K562 (cell line): ENCODE measurements around the gene ABCB9. TPM values are rescaled to one million over a fixed set of nuclear protein-coding genes. Genes with fewer than 3 reads are reported as not detected.

Source experiments
- ATAC-seq: fragments of 200-7000 bp; cut with Tn5 transposase; 3 replicates; pipeline ENCODE4 v1.9.1; 2020; ENCODE audit warnings: moderate library complexity
- BruUV-seq: library from RNA; stranded (reverse); fragments of 400-500 nt; replicated peaks from 2 replicates; lab custom pipeline; 2021; lab: Mats Ljungman, UMichigan
- CTCF ChIA-PET: fragments of 300-600 bp; formaldehyde crosslinking; extraction: SDS; loops from one replicate; lab custom pipeline; 2021; ENCODE audit warnings: low intra/inter-chr PET ratio; lab: Yijun Ruan, JAX
- POLR2A ChIA-PET: fragments of 300-600, 350-650 bp; sonication (Branson Sonifier 250); formaldehyde crosslinking; extraction: SDS; loops from one replicate; lab custom pipeline; 2021; ENCODE audit warnings: antibody characterized with exemption, inconsistent platforms; lab: Yijun Ruan, JAX
- DNase-seq, 4 experiments: peaks; one replicate each; pipeline versions ENCODE4 v3.0.0 to v3.0.0-alpha.2; 2011 to 2018; ENCODE audit warnings: low spot score in 3 of 4, mixed read lengths in 3 of 4; ENCODE audit errors: extremely low read depth in 1 of 4
- FAIRE-seq: peaks from 2 replicates; lab custom pipeline; 2011; peaks lifted over from hg19 to GRCh38; lab: Jason Lieb, UNC
- H2AFZ ChIP-seq: 2 replicates; pipeline ENCODE4 v1.6.0; 2011; ENCODE audit warnings: low read depth, low read length, control low read depth, inconsistent platforms
- H3K27ac ChIP-seq: fragments of 200-600 bp; 3 replicates; pipeline ENCODE4 v1.8.0; 2011; ENCODE audit warnings: low read depth, mild to moderate bottlenecking, control low read depth, inconsistent platforms, low read length, moderate library complexity, mixed read lengths; ENCODE audit errors: extremely low read depth
- H3K27me3 ChIP-seq, 2 experiments: fragments of 300-600 bp in 1 of 2; 2 replicates in 1 of 2; 3 replicates in 1 of 2; pipeline versions ENCODE4 v1.6.0 to v1.8.0; 2011; ENCODE audit warnings: inconsistent platforms in 2 of 2, low read length in 2 of 2, mild to moderate bottlenecking in 1 of 2, mixed read lengths in 1 of 2, moderate library complexity in 1 of 2; ENCODE audit not compliant: control insufficient read depth in 2 of 2, insufficient read depth in 2 of 2
- H3K36me3 ChIP-seq: fragments of 300-600 bp; 3 replicates; pipeline ENCODE4 v1.8.0; 2011; ENCODE audit warnings: mild to moderate bottlenecking, low read length, inconsistent platforms; ENCODE audit not compliant: control insufficient read depth, insufficient read depth
- H3K4me1 ChIP-seq, 2 experiments: fragments of 200-600 bp in 1 of 2; replicated peaks in 1 of 2; 2 replicates in 1 of 2; 3 replicates in 1 of 2; pipeline versions ENCODE4 v1.5.1 to v1.8.0; 2011; ENCODE audit warnings: inconsistent platforms in 2 of 2, low read length in 2 of 2, mild to moderate bottlenecking in 1 of 2, mixed read lengths in 1 of 2, moderate library complexity in 1 of 2; ENCODE audit not compliant: control insufficient read depth in 2 of 2, insufficient read depth in 2 of 2
- H3K4me2 ChIP-seq: 2 replicates; pipeline ENCODE4 v1.6.1; 2011; ENCODE audit warnings: low read length, control low read depth, inconsistent platforms, mixed read lengths; ENCODE audit not compliant: insufficient read depth
- H3K4me3 ChIP-seq: fragments of 200-600 bp; sonication (generic), shearing (Covaris generic); 2 replicates; pipeline ENCODE4 v1.5.1; 2016; ENCODE audit warnings: control low read depth, inconsistent platforms
- H3K79me2 ChIP-seq: fragments of 200-600 bp; 3 replicates; pipeline ENCODE4 v1.8.0; 2011; ENCODE audit warnings: low read length, inconsistent platforms; ENCODE audit not compliant: control insufficient read depth, insufficient read depth
- H3K9ac ChIP-seq, 2 experiments: 2 replicates each; pipeline versions ENCODE4 v1.6.0 to v1.6.1; 2011; ENCODE audit warnings: low read depth in 2 of 2, low read length in 2 of 2, control low read depth in 1 of 2, inconsistent platforms in 1 of 2, mild to moderate bottlenecking in 1 of 2, mixed read lengths in 1 of 2; ENCODE audit not compliant: insufficient read depth in 1 of 2
- H3K9me1 ChIP-seq: one replicate; pipeline ENCODE4 v1.6.0; 2011; ENCODE audit warnings: inconsistent platforms, mild to moderate bottlenecking, low read length, moderate library complexity; ENCODE audit not compliant: control insufficient read depth, insufficient read depth
- H3K9me3 ChIP-seq: replicated peaks from 2 replicates; pipeline ENCODE4 v1.5.1; 2011; ENCODE audit warnings: low read depth, low read length, inconsistent platforms; ENCODE audit not compliant: control insufficient read depth, insufficient read depth
- H4K20me1 ChIP-seq: replicated peaks from 2 replicates; pipeline ENCODE4 v1.6.1; 2011; ENCODE audit warnings: low read length, inconsistent platforms, mixed read lengths; ENCODE audit not compliant: control insufficient read depth, insufficient read depth
- BRD4 ChIP-seq: fragments of 200-600 bp; sonication (generic); IDR thresholded peaks from 2 replicates; pipeline ENCODE4 v1.6.1; 2017; ENCODE audit warnings: inconsistent platforms
- CC2D1A ChIP-seq: fragments of 450-650 bp; IDR thresholded peaks from 2 replicates; pipeline ENCODE4 v1.6.1; 2017; ENCODE audit warnings: mild to moderate bottlenecking
- GATAD2A ChIP-seq: fragments of 450-650 bp; IDR thresholded peaks from 2 replicates; pipeline ENCODE4 v1.6.1; 2017
- HNRNPK ChIP-seq: fragments of 200-400 bp; formaldehyde crosslinking; IDR thresholded peaks from one replicate; pipeline ENCODE4 v1.6.1; 2018; ENCODE audit warnings: mild to moderate bottlenecking, low read depth, low read length; ENCODE audit not compliant: poor library complexity, severe bottlenecking
- NR2F6 ChIP-seq: fragments of 450-650 bp; formaldehyde crosslinking; IDR thresholded peaks from 2 replicates; pipeline ENCODE4 v1.4.0; 2020; ENCODE audit warnings: mild to moderate bottlenecking
- NRF1 ChIP-seq, 2 experiments: fragments of 450-650 bp; IDR thresholded peaks in 1 of 2; conservative IDR thresholded peaks in 1 of 2; 2 replicates each; pipeline ENCODE4 v1.6.1; 2014; ENCODE audit warnings: mild to moderate bottlenecking in 2 of 2
- POLR2H ChIP-seq: IDR thresholded peaks from 2 replicates; pipeline ENCODE4 v1.6.1; 2016; ENCODE audit warnings: missing genetic modification characterization, low read depth, mild to moderate bottlenecking, control low read depth, missing compliant biosample characterization, moderate library complexity
- SAFB ChIP-seq: fragments of 200-400 bp; formaldehyde crosslinking; IDR thresholded peaks from 2 replicates; pipeline ENCODE4 v1.6.1; 2017; ENCODE audit warnings: low read depth, low read length, borderline replicate concordance
- SMARCE1 ChIP-seq: fragments of 450-650 bp; IDR thresholded peaks from 2 replicates; pipeline ENCODE4 v1.7.1; 2016; ENCODE audit warnings: mild to moderate bottlenecking
- ZNF277 ChIP-seq: fragments of 250-450 bp; sonication (Bioruptor Pico); IDR thresholded peaks from 2 replicates; pipeline ENCODE4 v1.8.0; 2022; ENCODE audit warnings: inconsistent platforms, mild to moderate bottlenecking, moderate library complexity, borderline replicate concordance
- WGBS: fragments of 100-300 bp; shearing (Covaris generic); methylation state at CpG from one replicate; pipeline ENCODE4 v1.1.6; 2016; ENCODE audit warnings: low coverage, mixed read lengths; ENCODE audit not compliant: insufficient coverage; ENCODE audit errors: missing lambda C conversion rate; 5-methylcytosine and 5-hydroxymethylcytosine counted together
- in situ Hi-C: fragments of 300-500 bp; cut with MboI; formaldehyde crosslinking; loops from 4 replicates; pipeline ENCODE4 v1.15.0; 2018; ENCODE audit warnings: inconsistent platforms, mixed read lengths
- intact Hi-C: fragments of 100-400 bp; cut with micrococcal nuclease; formaldehyde crosslinking; loops from 2 replicates; pipeline ENCODE4 v1.14.2; 2022
- polyA plus RNA-seq, 8 experiments: library from polyadenylated mRNA; depleted of rRNA in 4 of 8; stranded (reverse) in 5 of 8; unstranded in 3 of 8; fragments of >200 nt; fragmentation: Nextera tagmentation in 2 of 8; fragmentation: Illumina TruSeq in 1 of 8; extraction: Ambion mirVana in 2 of 8; extraction: Trizol in 1 of 8; gene quantifications; 2 replicates each; pipeline versions ENCODE4 v1.2.1 to v1.2.3, GENCODE V29; 2011 to 2014; ENCODE audit warnings: inconsistent platforms in 1 of 8, missing spikeins in 1 of 8
- total RNA-seq, 7 experiments: library from RNA; depleted of rRNA in 6 of 7; stranded (reverse); fragments of >200 nt in 6 of 7; fragmentation: Illumina TruSeq in 2 of 7; extraction: Trizol in 2 of 7; gene quantifications; 2 replicates each; pipeline versions ENCODE4 v1.2.1 to v1.2.3, GENCODE V29; 2011 to 2021; ENCODE audit warnings: low replicate concordance in 1 of 7

The ABCB9 gene
- total and polyA plus RNA-seq, 9 of the 15 experiments (the other 6 are each of a cell fraction or from before 2014, with no cell fraction given) = 0.20 to 12.6 (median 6.2) TPM

GRCh38 chr12:123000578-123000977, 34.3 kb upstream of the ABCB9 start:
- Histone ChIP-seq H3K4me2 (peak overlapping the region; percentile 6; the same call in 1 of the 2 replicates), H3K27me3 (no peaks in the 10 kb centered on the region), H3K36me3 (no peaks in the 10 kb centered on the region), H3K4me1 (peaks cover 13 to 33% of the 10 kb centered on the region in 2 experiments), H3K9me3 (no peaks in the 10 kb centered on the region), H3K4me3 (no peak overlapping the region), H3K27ac (no peak overlapping the region), H3K79me2 (no peaks in the 10 kb centered on the region), H3K9me1 (no peaks in the 10 kb centered on the region), H4K20me1 (no peaks in the 10 kb centered on the region), H3K9ac (peak overlapping the region in 1 of 2 experiments; percentile 69; a peak in 2 of 4 replicates), H2AFZ (no peak overlapping the region)
- FAIRE-seq (no peak), DNase-seq (no peak), ATAC-seq (no peak)
- 83% methylated on average over 9 of the region's 10 CpGs for WGBS
- intact Hi-C loops = no loop called here
- in situ Hi-C loops = no loop called here
- TF ChIP-seq HNRNPK = no peak
- TF ChIP-seq NR2F6 (CRISPR knock-in tag) = no peak
- TF ChIP-seq ZNF277 (CRISPR knock-in tag) = no peak
- TF ChIP-seq BRD4 = no peak
- TF ChIP-seq CC2D1A = no peak
- TF ChIP-seq POLR2H = no peak
- no peak for TF ChIP-seq NRF1 (conservative IDR thresholded peaks at IDR 0.05 in 1 of 2, IDR thresholded peaks at IDR 0.05 in 1 of 2)
- TF ChIP-seq GATAD2A = no peak
- no peak for TF ChIP-seq SMARCE1
- no peak for TF ChIP-seq SAFB
- ChIA-PET POLR2A (interaction anchor here (1.2 to 1.6 kb wide), 2 partner anchors 17 to 232 kb away, joined by 4 to 7 read pairs; partner anchors contain the start of genes MPHOSPH9 and MTRFR), CTCF (no interaction called here)
- no TSS peak for BruUV-seq
